GM19035 (cell line): ENCODE data around the gene RAB1A.

Experiments used
- ATAC-seq: cut with Tn5 transposase; IDR thresholded peaks from one replicate; pipeline ENCODE4 v1.9.1; 2021; ENCODE audit not compliant: unreplicated experiment

The RAB1A gene

GRCh38 chr2:65039640-65040039 is 90.3 kb downstream of the RAB1A start:
- no peak for ATAC-seq

DNA sequence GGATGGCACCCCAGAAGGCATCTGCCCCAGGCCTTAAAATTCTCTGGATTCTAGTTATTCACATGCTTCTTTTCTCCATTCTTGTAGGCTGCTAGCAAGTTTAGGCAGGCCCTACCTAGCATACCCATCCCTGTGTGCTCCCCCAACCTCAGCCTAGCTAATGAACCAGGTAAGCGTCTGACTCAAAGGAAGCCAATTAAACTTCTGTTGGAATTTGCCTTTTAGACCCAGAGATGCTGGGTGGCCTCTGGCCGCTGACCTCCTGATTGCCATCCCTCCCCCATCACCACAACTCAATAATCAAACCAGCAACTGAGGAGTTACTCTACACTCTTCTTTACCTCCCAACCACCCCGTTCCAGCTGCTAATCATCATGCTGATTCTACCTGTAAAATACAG is 92.7 kb downstream of the RAB1A start:
- ATAC-seq = no peak
